HCT116 (cell line): ENCODE data around the gene POGLUT2. TPM values are rescaled to one million over a fixed set of nuclear protein-coding genes. Genes with fewer than 3 reads are reported as not detected.

ENCODE experiments used
- ATAC-seq: fragments of 200-7000 bp; cut with Tn5 transposase; 2 replicates; pipeline ENCODE4 v1.9.1; 2020; ENCODE audit warnings: mild to moderate bottlenecking, moderate library complexity
- BruUV-seq: library from RNA; stranded (reverse); fragments of 400-500 nt; replicated peaks from 2 replicates; lab custom pipeline; 2021; lab: Mats Ljungman, UMichigan
- CTCF ChIA-PET: fragments of 300-600 bp; sonication (Branson Sonifier 250); formaldehyde crosslinking; loops from one replicate; lab custom pipeline; 2021; ENCODE audit warnings: antibody characterized with exemption; lab: Charles Lee
- POLR2A ChIA-PET: fragments of 300-600, 350-600 bp; sonication (Branson Sonifier 250); formaldehyde crosslinking; loops from one replicate; lab custom pipeline; 2021; ENCODE audit warnings: antibody characterized with exemption; lab: Charles Lee
- RAD21 ChIA-PET, 2 experiments: fragments of 300-600 bp; sonication (Branson Sonifier 250); formaldehyde crosslinking; loops; one replicate each; lab custom pipeline; 2023; ENCODE audit warnings: low total read pairs in 2 of 2; ENCODE audit not compliant: uncharacterized antibody in 2 of 2, unreplicated experiment in 2 of 2, low non-redundant PET in 1 of 2; lab: Charles Lee
- DNase-seq: peaks from one replicate; pipeline ENCODE4 v3.0.0-alpha.2; 2010; ENCODE audit warnings: low read depth, low spot score
- H2AFZ ChIP-seq: fragments of 200-600 bp; shearing (Covaris generic), sonication (generic); 2 replicates; pipeline ENCODE4 v1.6.1; 2017; ENCODE audit warnings: low read depth, mixed run types, mixed read lengths, antibody characterized with exemption, low read length; ENCODE audit not compliant: poor library complexity, severe bottlenecking
- H3K27ac ChIP-seq: 2 replicates; pipeline ENCODE4 v1.5.1; 2012; ENCODE audit warnings: low read depth, low read length
- H3K27me3 ChIP-seq: fragments of 200-600 bp; sonication (generic); 2 replicates; pipeline ENCODE4 v1.6.1; 2016; ENCODE audit warnings: mixed run types, low read length, mixed read lengths; ENCODE audit not compliant: insufficient read depth
- H3K36me3 ChIP-seq, 2 experiments: fragments of 200-500 bp in 1 of 2; fragments of 200-600 bp in 1 of 2; sonication (Bioruptor generic) in 1 of 2; sonication (generic) in 1 of 2; 2 replicates each; pipeline versions ENCODE4 v1.5.1 to v1.6.1; 2014 to 2016; ENCODE audit warnings: low read length in 2 of 2, inconsistent platforms in 1 of 2, mixed read lengths in 1 of 2, mixed run types in 1 of 2; ENCODE audit not compliant: insufficient read depth in 2 of 2, control insufficient read depth in 1 of 2
- H3K4me1 ChIP-seq, 2 experiments: fragments of 200-600 bp in 1 of 2; sonication (generic) in 1 of 2; 2 replicates each; pipeline versions ENCODE4 v1.5.1 to v1.6.1; 2012 to 2017; ENCODE audit warnings: low read length in 2 of 2, inconsistent platforms in 1 of 2, mild to moderate bottlenecking in 1 of 2, mixed read lengths in 1 of 2, mixed run types in 1 of 2, moderate library complexity in 1 of 2; ENCODE audit not compliant: insufficient read depth in 2 of 2, control insufficient read depth in 1 of 2
- H3K4me2 ChIP-seq: fragments of 200-600 bp; sonication (generic); 2 replicates; pipeline ENCODE4 v1.6.1; 2017; ENCODE audit warnings: mixed run types, low read length, mixed read lengths
- H3K4me3 ChIP-seq, 2 experiments: fragments of 200-600 bp in 1 of 2; sonication (generic) in 1 of 2; replicated peaks in 1 of 2; 2 replicates each; pipeline ENCODE4 v1.5.1; 2011 to 2016; ENCODE audit warnings: low read length in 2 of 2, control low read depth in 1 of 2, low read depth in 1 of 2, mild to moderate bottlenecking in 1 of 2, mixed read lengths in 1 of 2, mixed run types in 1 of 2
- H3K79me2 ChIP-seq: fragments of 200-600 bp; sonication (generic); 2 replicates; pipeline ENCODE4 v1.6.1; 2017; ENCODE audit warnings: mild to moderate bottlenecking, mixed run types, low read length, moderate library complexity, mixed read lengths; ENCODE audit not compliant: insufficient read depth
- H3K9ac ChIP-seq: fragments of 200-600 bp; sonication (generic); 2 replicates; pipeline ENCODE4 v1.6.1; 2016; ENCODE audit warnings: low read length, mixed read lengths
- H3K9me2 ChIP-seq: fragments of 200-600 bp; sonication (generic), shearing (Covaris generic); 2 replicates; pipeline ENCODE4 v1.6.1; 2017; ENCODE audit warnings: mixed run types, mild to moderate bottlenecking, moderate library complexity; ENCODE audit not compliant: insufficient read depth
- H3K9me3 ChIP-seq, 2 experiments: fragments of 200-500 bp in 1 of 2; fragments of 200-600 bp in 1 of 2; sonication (Bioruptor generic) in 1 of 2; sonication (generic) in 1 of 2; 2 replicates each; pipeline ENCODE4 v1.6.1; 2014 to 2017; ENCODE audit warnings: low read length in 2 of 2, mixed read lengths in 2 of 2, inconsistent platforms in 1 of 2, low read depth in 1 of 2, mild to moderate bottlenecking in 1 of 2, mixed run types in 1 of 2, moderate library complexity in 1 of 2; ENCODE audit not compliant: control insufficient read depth in 1 of 2, insufficient read depth in 1 of 2
- H4K20me1 ChIP-seq: fragments of 200-600 bp; sonication (generic), shearing (Covaris generic); 2 replicates; pipeline ENCODE4 v1.6.1; 2017; ENCODE audit warnings: mixed run types, mild to moderate bottlenecking, moderate library complexity; ENCODE audit not compliant: insufficient read depth
- ATF3 ChIP-seq: IDR thresholded peaks from 2 replicates; pipeline ENCODE4 v1.6.1; 2012
- EGR1 ChIP-seq: IDR thresholded peaks from 2 replicates; pipeline ENCODE4 v1.6.1; 2012; ENCODE audit warnings: low read depth
- ELF1 ChIP-seq: IDR thresholded peaks from 2 replicates; pipeline ENCODE4 v1.6.1; 2012; ENCODE audit warnings: low read depth, borderline replicate concordance
- FOSL1 ChIP-seq: IDR thresholded peaks from 2 replicates; pipeline ENCODE4 v1.6.1; 2012; ENCODE audit warnings: low read depth
- POLR2A ChIP-seq: IDR thresholded peaks from 2 replicates; pipeline ENCODE4 v1.7.0; 2011; ENCODE audit warnings: borderline replicate concordance; ENCODE audit not compliant: insufficient read depth, insufficient read length; ENCODE audit errors: extremely low read depth
- RAD21 ChIP-seq: IDR thresholded peaks from 2 replicates; pipeline ENCODE4 v1.6.1; 2012; ENCODE audit warnings: low read depth, mild to moderate bottlenecking
- SIN3A ChIP-seq: IDR thresholded peaks from 2 replicates; pipeline ENCODE4 v1.6.1; 2012; ENCODE audit warnings: low read depth
- YY1 ChIP-seq: IDR thresholded peaks from 2 replicates; pipeline ENCODE4 v1.6.1; 2011; ENCODE audit warnings: low read length, low read depth, moderate library complexity, mild to moderate bottlenecking; ENCODE audit not compliant: insufficient replicate concordance; ENCODE audit errors: extremely low read depth
- ZBTB33 ChIP-seq: IDR thresholded peaks from 2 replicates; pipeline ENCODE4 v1.6.1; 2011; ENCODE audit warnings: mild to moderate bottlenecking, low read length, moderate library complexity; ENCODE audit not compliant: insufficient replicate concordance; ENCODE audit errors: extremely low read depth
- ZFX ChIP-seq: fragments of 450-650 bp; IDR thresholded peaks from 2 replicates; pipeline ENCODE4 v1.6.1; 2017
- ZNF274 ChIP-seq: fragments of 200-500 bp; sonication (Bioruptor generic); IDR thresholded peaks from 2 replicates; pipeline ENCODE4 v1.6.1; 2014; ENCODE audit warnings: mild to moderate bottlenecking, low read depth, low read length, inconsistent platforms
- intact Hi-C: fragments of 100-400 bp; cut with micrococcal nuclease; formaldehyde crosslinking; loops from 2 replicates; pipeline ENCODE4 v1.10.0; 2022
- total RNA-seq: library from RNA; stranded (reverse); gene quantifications from one replicate; pipeline ENCODE4 v1.2.1, GENCODE V29; 2021; ENCODE audit not compliant: unreplicated experiment

The POGLUT2 gene
- total RNA-seq, 1 experiment from 2014 or later: 4.8 TPM

GRCh38 chr13:102799426-102800144 lies 809 bp upstream of the POGLUT2 start:
- Histone ChIP-seq H4K20me1 (no peaks in the 10 kb centered on the region), H3K4me1 (peaks cover 6 to 11% of the 10 kb centered on the region in 2 experiments), H3K36me3 (no peaks in the 10 kb centered on the region), H3K79me2 (peaks cover 6% of the 10 kb centered on the region), H3K9me3 (no peaks in the 10 kb centered on the region), H3K27me3 (no peaks in the 10 kb centered on the region), H3K27ac (peak overlapping the region; percentile 71), H3K4me2 (peak overlapping the region; percentile 92), H3K4me3 (peak overlapping the region; percentile 82 to 99), H3K9me2 (no peaks in the 10 kb centered on the region), H3K9ac (peak overlapping the region; percentile 67), H2AFZ (no peak overlapping the region)
- POLR2A ChIA-PET: no interaction called here
- no peak for TF ChIP-seq SIN3A
- peak; percentile 0 for TF ChIP-seq POLR2A
- intact Hi-C loops: loop anchor here (1.0 to 5.0 kb wide), 4 partner anchors 45 to 1657 kb away; partner anchors contain the start of gene TPP2
- no TSS peak for BruUV-seq
- peak; percentile 36 for ATAC-seq
- DNase-seq: no peak
- RAD21 ChIA-PET: no interaction called here
- CTCF ChIA-PET: interaction anchor here (1.0 to 1.5 kb wide), 2 partner anchors 9 to 203 kb away, joined by 3 to 4 read pairs; no protein-coding TSS in a partner anchor

- ATAC-seq (no peak), DNase-seq (no peak)
- BruUV-seq: no TSS peak
- H3K36me3 ChIP-seq: peaks cover 0 to 2% of the 10 kb centered on the region in 2 experiments; a peak in 1 of 4 replicates
- TF ChIP-seq YY1 (no peak), POLR2A (no peak), ELF1 (no peak), RAD21 (no peak), ZNF274 (no peak), EGR1 (no peak), ZBTB33 (no peak), FOSL1 (no peak), ATF3 (no peak), ZFX (no peak), SIN3A (no peak)
- H3K4me2 ChIP-seq: no peak overlapping the region
- intact Hi-C loops: no loop called here
- ChIA-PET RAD21 (no interaction called here), POLR2A (no interaction called here), CTCF (no interaction called here)
- H3K79me2 ChIP-seq: no peaks in the 10 kb centered on the region
- no peak overlapping the region for H3K27ac ChIP-seq
- no peak overlapping the region for H3K4me3 ChIP-seq
- no peaks in the 10 kb centered on the region for H3K27me3 ChIP-seq
- no peaks in the 10 kb centered on the region for H3K9me3 ChIP-seq
- no peak overlapping the region for H3K9ac ChIP-seq
- peaks cover 6% of the 10 kb centered on the region in 2 experiments for H3K4me1 ChIP-seq
- H2AFZ ChIP-seq: no peak overlapping the region
- no peaks in the 10 kb centered on the region for H3K9me2 ChIP-seq
- H4K20me1 ChIP-seq: no peaks in the 10 kb centered on the region
These were observed 5.0 kb downstream of the POGLUT2 start for GRCh38 chr13:102793611-102794355.
